Measurements from ENCODE around the gene SLC4A4. TPM values are rescaled to one million over a fixed set of nuclear protein-coding genes. Genes with fewer than 3 reads are reported as not detected.
A peak's percentile ranks its signal among the peaks of the same experiment; 100 is the strongest.

Gene SLC4A4
- total RNA-seq, 1 experiment from 2014 or later: not detected

GRCh38 chr4:71498002-71498401, 159.2 kb downstream of the SLC4A4 start:
- Mint-ChIP-seq H3K4me3 (ENCODE audit: unreplicated experiment) (no peak overlapping the region), H3K27ac (ENCODE audit: low read depth, unreplicated experiment) (no peak overlapping the region), H3K4me1 (ENCODE audit: insufficient read depth, unreplicated experiment) (no peaks in the 10 kb centered on the region), H3K9me3 (ENCODE audit: unreplicated experiment) (no peaks in the 10 kb centered on the region), H3K36me3 (ENCODE audit: insufficient read depth, unreplicated experiment) (no peaks in the 10 kb centered on the region), H3K27me3 (ENCODE audit: insufficient read depth, unreplicated experiment) (peaks cover 14% of the 10 kb centered on the region)
- no TSS peak for BruUV-seq (replicated peaks)
- no peak for TF ChIP-seq CTCF (IDR thresholded peaks at IDR 0.05; ENCODE audit: unreplicated experiment)
- intact Hi-C loops (cut with micrococcal nuclease): no loop called here
- CTCF ChIA-PET: no interaction called here
- DNase-seq (ENCODE audit: unreplicated experiment): peak; percentile 0
- POLR2A ChIA-PET: no interaction called here

GRCh38 chr4:71498625-71499024, 159.8 kb downstream of the SLC4A4 start:
- Mint-ChIP-seq H3K4me1 (ENCODE audit: insufficient read depth, unreplicated experiment) (no peaks in the 10 kb centered on the region), H3K36me3 (ENCODE audit: insufficient read depth, unreplicated experiment) (no peaks in the 10 kb centered on the region), H3K9me3 (ENCODE audit: unreplicated experiment) (no peaks in the 10 kb centered on the region), H3K27me3 (ENCODE audit: insufficient read depth, unreplicated experiment) (peaks cover 7% of the 10 kb centered on the region), H3K27ac (ENCODE audit: low read depth, unreplicated experiment) (no peak overlapping the region), H3K4me3 (ENCODE audit: unreplicated experiment) (no peak overlapping the region)
- POLR2A ChIA-PET: no interaction called here
- intact Hi-C loops (cut with micrococcal nuclease): no loop called here
- TF ChIP-seq CTCF (IDR thresholded peaks at IDR 0.05; ENCODE audit: unreplicated experiment): no peak
- BruUV-seq (replicated peaks): no TSS peak
- CTCF ChIA-PET: no interaction called here
- DNase-seq (ENCODE audit: unreplicated experiment): no peak

- DNase-seq (ENCODE audit: unreplicated experiment): no peak
- no peak overlapping the region for H3K27ac Mint-ChIP-seq (ENCODE audit: low read depth, unreplicated experiment)
- no TSS peak for BruUV-seq (replicated peaks)
- no peak overlapping the region for H3K4me3 Mint-ChIP-seq (ENCODE audit: unreplicated experiment)
- no peaks in the 10 kb centered on the region for H3K4me1 Mint-ChIP-seq (ENCODE audit: insufficient read depth, unreplicated experiment)
- H3K27me3 Mint-ChIP-seq (ENCODE audit: insufficient read depth, unreplicated experiment): no peaks in the 10 kb centered on the region
- ChIA-PET CTCF (no interaction called here), POLR2A (interaction anchor here (0.7 kb wide), 1 partner anchor 22 kb away, joined by 3 read pairs; no protein-coding TSS in a partner anchor)
- no peak for TF ChIP-seq CTCF (IDR thresholded peaks at IDR 0.05; ENCODE audit: unreplicated experiment)
- H3K36me3 Mint-ChIP-seq (ENCODE audit: insufficient read depth, unreplicated experiment): no peaks in the 10 kb centered on the region
- no peaks in the 10 kb centered on the region for H3K9me3 Mint-ChIP-seq (ENCODE audit: unreplicated experiment)
- intact Hi-C loops (cut with micrococcal nuclease): no loop called here
These were observed 163.2 kb downstream of the SLC4A4 start for GRCh38 chr4:71501992-71502391.

GRCh38 chr4:71518283-71518989, 179.6 kb downstream of the SLC4A4 start:
- Mint-ChIP-seq H3K4me1 (ENCODE audit: insufficient read depth, unreplicated experiment) (no peaks in the 10 kb centered on the region), H3K36me3 (ENCODE audit: insufficient read depth, unreplicated experiment) (no peaks in the 10 kb centered on the region), H3K27ac (ENCODE audit: low read depth, unreplicated experiment) (no peak overlapping the region), H3K9me3 (ENCODE audit: unreplicated experiment) (peaks cover 28% of the 10 kb centered on the region), H3K4me3 (ENCODE audit: unreplicated experiment) (no peak overlapping the region), H3K27me3 (ENCODE audit: insufficient read depth, unreplicated experiment) (no peaks in the 10 kb centered on the region)
- no TSS peak for BruUV-seq (replicated peaks)
- TF ChIP-seq CTCF (IDR thresholded peaks at IDR 0.05; ENCODE audit: unreplicated experiment): no peak
- ChIA-PET POLR2A (no interaction called here), CTCF (no interaction called here)
- no peak for DNase-seq (ENCODE audit: unreplicated experiment)
- intact Hi-C loops (cut with micrococcal nuclease): no loop called here
